GM21381 (cell line): ENCODE measurements around the gene PAIP2.
"Not testable (repeated sequence)": the region's sequence is repeated elsewhere in the genome, so short reads cannot be mapped to it uniquely, and the experiment has no call there.

Experiments used
- ATAC-seq: cut with Tn5 transposase; IDR thresholded peaks from one replicate; pipeline ENCODE4 v1.9.1; 2021; ENCODE audit warnings: mild to moderate bottlenecking, moderate library complexity; ENCODE audit not compliant: unreplicated experiment

PAIP2 gene

DNA sequence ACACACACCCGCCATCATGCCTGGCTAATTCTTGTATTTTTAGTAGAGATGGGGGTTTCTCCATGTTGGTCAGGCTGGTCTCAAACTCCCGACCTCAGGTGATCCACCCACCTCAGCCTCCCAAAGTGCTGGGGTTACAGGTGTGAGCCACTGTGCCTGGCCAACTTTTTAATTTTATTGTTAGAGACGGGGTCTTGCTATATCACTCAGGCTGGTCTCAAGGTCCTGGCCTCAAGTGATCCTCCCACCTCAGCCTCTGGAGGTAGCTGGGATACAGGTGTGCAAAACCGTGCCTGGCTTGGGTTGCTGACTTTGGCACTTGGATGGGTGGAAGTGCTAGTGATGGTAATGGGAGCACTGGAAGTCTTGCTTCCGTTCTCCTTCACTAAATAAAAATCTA, 67.5 kb downstream of the PAIP2 start:
- ATAC-seq: not testable (repeated sequence)

GRCh38 chr5:139410121-139410992, 68.7 kb downstream of the PAIP2 start:
- ATAC-seq: no peak

- no peak for ATAC-seq
These were observed 69.6 kb downstream of the PAIP2 start for GRCh38 chr5:139410993-139411828.

DNA sequence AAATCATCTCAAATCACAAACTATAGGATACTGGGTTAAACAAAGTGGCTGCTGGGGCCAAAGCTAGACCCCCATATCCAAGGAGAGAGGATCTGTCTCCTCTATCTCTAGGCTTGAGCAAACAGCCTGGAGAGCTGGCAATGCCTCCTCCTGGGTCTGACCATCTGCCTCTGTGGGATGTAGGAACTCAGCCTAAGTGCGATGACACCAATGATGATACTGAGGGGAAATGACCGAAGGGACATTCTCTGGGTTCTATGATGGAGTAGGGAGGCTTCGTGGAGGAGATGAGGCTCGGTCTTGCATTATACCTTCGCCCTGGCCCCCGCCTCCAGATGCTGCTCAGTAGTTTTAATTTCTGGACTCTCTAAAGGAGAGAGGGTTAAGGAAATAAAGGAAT, 71.5 kb downstream of the PAIP2 start:
- no peak for ATAC-seq

DNA sequence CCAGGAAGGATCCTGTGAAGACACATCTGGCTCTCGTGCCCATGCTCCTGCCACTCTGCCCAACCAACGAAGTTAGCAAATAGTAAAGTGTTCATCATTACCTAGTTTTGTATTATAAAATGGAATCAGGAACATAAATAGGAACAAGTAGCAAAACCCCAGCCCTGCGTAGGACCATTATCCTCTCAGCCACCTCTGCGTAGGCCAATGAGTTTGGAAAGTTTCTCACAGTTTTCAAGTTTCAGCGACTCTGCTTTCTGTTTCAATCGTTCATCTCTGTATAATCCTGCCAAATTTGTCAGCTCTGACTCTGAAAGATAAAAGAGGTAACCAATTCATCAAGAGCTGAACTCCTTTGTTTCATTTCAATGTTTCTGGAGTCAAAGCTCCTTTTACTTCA, 72.3 kb downstream of the PAIP2 start:
- ATAC-seq: no peak

DNA sequence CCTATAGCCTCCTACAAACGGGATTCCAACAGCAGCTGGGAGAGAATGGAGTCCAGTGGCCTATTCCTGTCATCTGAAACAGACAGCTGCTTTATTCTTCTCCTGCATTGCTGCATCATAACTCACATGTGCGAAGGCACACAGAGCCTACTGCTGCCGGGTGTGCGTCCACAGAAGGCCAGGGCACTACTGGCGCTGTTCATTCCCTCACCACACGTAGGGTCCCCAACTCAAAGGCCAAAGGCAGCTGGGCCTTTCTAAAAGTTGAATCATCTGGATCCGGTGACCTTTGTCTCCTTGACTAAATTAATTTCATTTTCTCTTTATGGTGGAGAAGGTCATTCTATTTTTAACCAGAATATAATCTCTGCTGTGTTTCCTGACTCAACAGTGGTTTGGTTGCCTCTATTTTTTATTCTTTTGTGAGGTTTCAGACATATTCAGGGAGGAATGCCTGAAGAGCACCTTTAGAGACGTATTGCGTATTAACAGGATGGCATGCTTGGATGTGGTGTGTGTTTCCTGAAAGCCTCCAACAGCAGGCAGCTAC, 73.0 kb downstream of the PAIP2 start:
- no peak for ATAC-seq

- ATAC-seq: no peak
These were observed 73.7 kb downstream of the PAIP2 start for GRCh38 chr5:139415221-139415861.

DNA sequence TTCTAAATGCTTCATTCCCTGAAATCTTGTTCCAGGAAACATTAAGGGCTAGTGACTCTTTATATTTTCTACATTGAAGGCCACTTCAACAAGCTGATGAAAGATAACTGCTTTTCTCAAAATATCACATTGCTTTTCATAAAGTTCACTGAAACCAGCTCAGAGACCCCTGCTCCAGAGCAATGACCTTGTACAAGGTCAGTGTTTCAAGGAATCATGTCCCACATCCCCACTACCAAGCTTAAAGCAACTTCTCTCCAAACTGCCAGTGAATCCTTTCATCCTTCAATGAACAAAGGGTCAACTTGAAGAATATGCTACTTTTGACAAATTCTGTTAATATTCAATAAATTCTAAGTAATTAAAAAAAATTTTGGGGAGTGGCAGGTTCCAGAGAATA, 74.2 kb downstream of the PAIP2 start:
- ATAC-seq: no peak

GRCh38 chr5:139416651-139417050, 75.0 kb downstream of the PAIP2 start:
- no peak for ATAC-seq

GRCh38 chr5:139417214-139417613, 75.6 kb downstream of the PAIP2 start:
- no peak for ATAC-seq

DNA sequence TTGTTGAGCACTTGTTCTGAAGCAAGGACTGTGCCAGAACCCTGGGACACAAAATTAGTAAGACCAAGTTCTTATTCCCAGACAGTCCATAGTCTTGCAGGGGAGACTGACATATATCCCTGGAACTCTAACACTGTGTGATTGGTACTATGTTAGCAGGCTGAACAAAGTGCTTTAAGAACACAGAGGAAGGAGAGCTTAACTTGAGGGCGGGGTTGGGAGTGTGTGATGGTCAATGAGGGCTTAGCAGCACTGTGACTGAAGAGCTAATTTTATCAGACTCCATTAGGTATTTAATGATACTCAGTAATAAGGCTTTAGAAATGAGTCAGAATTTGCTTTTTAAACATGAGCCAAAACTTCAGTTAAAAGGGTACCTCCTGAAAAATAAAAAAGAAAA, 77.1 kb downstream of the PAIP2 start:
- no peak for ATAC-seq
